ENCODE measurements around the gene ATF4. TPM values are rescaled to one million over a fixed set of nuclear protein-coding genes. Genes with fewer than 3 reads are reported as not detected.

Gene ATF4
- total RNA-seq, 1 experiment from 2014 or later: 608 TPM

GRCh38 chr22:39547587-39547947 lies 27.2 kb downstream of the ATF4 start:
- ATAC-seq (no peak), DNase-seq (ENCODE audit: low read depth, low spot score) (no peak)
- no peaks in the 10 kb centered on the region for H3K36me3 ChIP-seq (ENCODE audit: control insufficient read depth in 1 of 2, insufficient read depth in 2 of 2, low read length in 2 of 2)
- H2AFZ ChIP-seq (ENCODE audit: low read depth, low read length, poor library complexity, severe bottlenecking): no peak overlapping the region
- no peaks in the 10 kb centered on the region for H3K79me2 ChIP-seq (ENCODE audit: insufficient read depth, low read length)
- peaks cover 21% of the 10 kb centered on the region; the same call in 1 of the 2 replicates for H3K27me3 ChIP-seq (ENCODE audit: insufficient read depth, low read length)
- H3K27ac ChIP-seq (ENCODE audit: low read depth, low read length): no peak overlapping the region
- ChIA-PET RAD21 (ENCODE audit: low non-redundant PET in 1 of 2, low total read pairs in 2 of 2, uncharacterized antibody in 2 of 2, unreplicated experiment in 2 of 2) (no interaction called here), CTCF (interaction anchor here (0.9 to 1.0 kb wide), 2 partner anchors 9 to 12 kb away, joined by 3 read pairs; no protein-coding TSS in a partner anchor), POLR2A (no interaction called here)
- H3K4me1 ChIP-seq (ENCODE audit: control insufficient read depth in 1 of 2, insufficient read depth in 2 of 2, low read length in 2 of 2): peaks cover 3 to 8% of the 10 kb centered on the region in 2 experiments; a peak in 2 of 4 replicates
- BruUV-seq (replicated peaks): no TSS peak
- H3K4me2 ChIP-seq (ENCODE audit: low read length): no peak overlapping the region
- H3K9ac ChIP-seq (ENCODE audit: low read length): no peak overlapping the region
- H4K20me1 ChIP-seq (ENCODE audit: insufficient read depth): no peaks in the 10 kb centered on the region
- H3K9me2 ChIP-seq (ENCODE audit: insufficient read depth): no peaks in the 10 kb centered on the region
- intact Hi-C loops (cut with micrococcal nuclease): no loop called here
- H3K4me3 ChIP-seq (replicated peaks in 1 of 2; ENCODE audit: low read depth in 1 of 2, low read length in 2 of 2): no peak overlapping the region
- no peak for TF ChIP-seq SIN3A (IDR thresholded peaks at IDR 0.05; ENCODE audit: low read depth)
- TF ChIP-seq CEBPB (IDR thresholded peaks at IDR 0.05; ENCODE audit: low read depth): no peak
- TF ChIP-seq ZFX (IDR thresholded peaks at IDR 0.05): no peak
- no peak for TF ChIP-seq FOSL1 (IDR thresholded peaks at IDR 0.05; ENCODE audit: low read depth)
- no peak for TF ChIP-seq POLR2A (IDR thresholded peaks at IDR 0.05; ENCODE audit: borderline replicate concordance, extremely low read depth, insufficient read depth, insufficient read length)
- TF ChIP-seq ATF3 (IDR thresholded peaks at IDR 0.05): no peak
- no peak for TF ChIP-seq ZBTB33 (IDR thresholded peaks at IDR 0.05; ENCODE audit: extremely low read depth, insufficient replicate concordance, low read length)
- TF ChIP-seq MAX (IDR thresholded peaks at IDR 0.05): no peak
- TF ChIP-seq ZNF274 (IDR thresholded peaks at IDR 0.05; ENCODE audit: low read depth, low read length): no peak
- no peak for TF ChIP-seq EZH2 (IDR thresholded peaks at IDR 0.05)
- no peak for TF ChIP-seq JUND (IDR thresholded peaks at IDR 0.05)
- no peak for TF ChIP-seq EZH2phosphoT487 (IDR thresholded peaks at IDR 0.05; ENCODE audit: borderline replicate concordance)
- no peak for TF ChIP-seq YY1 (IDR thresholded peaks at IDR 0.05; ENCODE audit: extremely low read depth, insufficient replicate concordance, low read depth, low read length)
- TF ChIP-seq POLR2AphosphoS5 (IDR thresholded peaks at IDR 0.05; ENCODE audit: low read depth, low read length): no peak
- no peak for TF ChIP-seq SRF (IDR thresholded peaks at IDR 0.05; ENCODE audit: low read depth)
- no peaks in the 10 kb centered on the region for H3K9me3 ChIP-seq (ENCODE audit: control insufficient read depth in 1 of 2, insufficient read depth in 1 of 2, low read depth in 1 of 2, low read length in 2 of 2)
